ENCODE results near the gene ALG12.

ALG12 gene

GRCh38 chr22:49884503-49885260 is 33.6 kb downstream of the ALG12 start:
- FAIRE-seq (no peak), DNase-seq (ENCODE audit: insufficient read length, low spot score) (no peak)
- no peak for TF ChIP-seq CTCF (IDR thresholded peaks at IDR 0.05; ENCODE audit: insufficient read depth, missing control alignments)

GRCh38 chr22:49884075-49884474 is 34.2 kb downstream of the ALG12 start:
- no peak for TF ChIP-seq CTCF (IDR thresholded peaks at IDR 0.05; ENCODE audit: insufficient read depth, missing control alignments)
- DNase-seq (ENCODE audit: insufficient read length, low spot score) (no peak), FAIRE-seq (no peak)

GRCh38 chr22:49883294-49883640 is 35.0 kb downstream of the ALG12 start:
- DNase-seq (ENCODE audit: insufficient read length, low spot score) = no peak
- no peak for TF ChIP-seq CTCF (IDR thresholded peaks at IDR 0.05; ENCODE audit: insufficient read depth, missing control alignments)
- FAIRE-seq = no peak

- TF ChIP-seq CTCF (IDR thresholded peaks at IDR 0.05; ENCODE audit: insufficient read depth, missing control alignments) = no peak
- no peak for FAIRE-seq
- DNase-seq (ENCODE audit: insufficient read length, low spot score) = no peak
Observed at GRCh38 chr22:49882519-49883293, 35.5 kb downstream of the ALG12 start.

- FAIRE-seq = no peak
- no peak for TF ChIP-seq CTCF (IDR thresholded peaks at IDR 0.05; ENCODE audit: insufficient read depth, missing control alignments)
- DNase-seq (ENCODE audit: insufficient read length, low spot score) = no peak
Observed at GRCh38 chr22:49881856-49882255, 36.4 kb downstream of the ALG12 start.

- no peak for DNase-seq (ENCODE audit: insufficient read length, low spot score)
- no peak for FAIRE-seq
Observed at GRCh38 chr22:49880281-49880680, 38.0 kb downstream of the ALG12 start.

More at GRCh38 chr22:49880281-49880680, 38.0 kb downstream of the ALG12 start:
- no peak for TF ChIP-seq CTCF (IDR thresholded peaks at IDR 0.05; ENCODE audit: insufficient read depth, missing control alignments)

All from D721Med (cell line).